Trophoblast cell (in vitro differentiated cells and primary cell): Measurements from ENCODE around the gene HLCS.

Experiments
- DNase-seq, 2 donors: peaks; one replicate each; pipeline ENCODE4 v3.0.0-alpha.2; 2016
- H2AFZ ChIP-seq: 2 replicates; pipeline ENCODE4 v1.6.1; 2013; ENCODE audit warnings: low read length, moderate library complexity, mild to moderate bottlenecking; ENCODE audit not compliant: insufficient read depth, poor library complexity
- H2AK5ac ChIP-seq: 2 replicates; pipeline ENCODE4 v1.6.1; 2013; ENCODE audit warnings: mild to moderate bottlenecking, low read length
- H2BK120ac ChIP-seq: 2 replicates; pipeline ENCODE4 v1.6.1; 2013; ENCODE audit warnings: low read length, mild to moderate bottlenecking, moderate library complexity; ENCODE audit not compliant: insufficient read depth, poor library complexity
- H2BK12ac ChIP-seq: 2 replicates; pipeline ENCODE4 v1.6.1; 2013; ENCODE audit warnings: mild to moderate bottlenecking, low read length, moderate library complexity
- H2BK5ac ChIP-seq: 2 replicates; pipeline ENCODE4 v1.6.1; 2013; ENCODE audit warnings: low read length, low read depth, moderate library complexity, mild to moderate bottlenecking; ENCODE audit not compliant: poor library complexity
- H3K14ac ChIP-seq: 2 replicates; pipeline ENCODE4 v1.6.1; 2013; ENCODE audit warnings: mild to moderate bottlenecking, low read length
- H3K18ac ChIP-seq: 2 replicates; pipeline ENCODE4 v1.6.1; 2013; ENCODE audit warnings: mild to moderate bottlenecking, low read length
- H3K23ac ChIP-seq: 2 replicates; pipeline ENCODE4 v1.6.1; 2013; ENCODE audit warnings: low read length
- H3K27ac ChIP-seq: 2 replicates; pipeline ENCODE4 v1.5.1; 2013; ENCODE audit warnings: low read depth, mild to moderate bottlenecking, inconsistent platforms, low read length, moderate library complexity
- H3K27me3 ChIP-seq: 2 replicates; pipeline ENCODE4 v1.6.1; 2013; ENCODE audit warnings: inconsistent platforms, mild to moderate bottlenecking, low read length, moderate library complexity; ENCODE audit not compliant: insufficient read depth
- H3K36me3 ChIP-seq, 2 experiments: 1 replicate in 1 of 2; 2 replicates in 1 of 2; pipeline ENCODE4 v1.6.1; 2013; ENCODE audit warnings: low read length in 2 of 2, mild to moderate bottlenecking in 2 of 2, moderate library complexity in 1 of 2; ENCODE audit not compliant: insufficient read depth in 2 of 2, control insufficient read depth in 1 of 2
- H3K4ac ChIP-seq: 2 replicates; pipeline ENCODE4 v1.6.1; 2013; ENCODE audit warnings: low read depth, mild to moderate bottlenecking, low read length, moderate library complexity
- H3K4me1 ChIP-seq, 2 experiments: 1 replicate in 1 of 2; 2 replicates in 1 of 2; pipeline ENCODE4 v1.6.1; 2013; ENCODE audit warnings: low read length in 2 of 2, mild to moderate bottlenecking in 2 of 2, moderate library complexity in 1 of 2; ENCODE audit not compliant: insufficient read depth in 2 of 2, control insufficient read depth in 1 of 2
- H3K4me2 ChIP-seq: 2 replicates; pipeline ENCODE4 v1.6.1; 2013; ENCODE audit warnings: inconsistent platforms, mild to moderate bottlenecking, low read length, moderate library complexity
- H3K4me3 ChIP-seq: 2 replicates; pipeline ENCODE4 v1.5.1; 2013; ENCODE audit warnings: mild to moderate bottlenecking, low read depth, low read length, inconsistent platforms
- H3K79me1 ChIP-seq: one replicate; pipeline ENCODE4 v1.6.1; 2013; ENCODE audit warnings: low read length
- H3K79me2 ChIP-seq: 2 replicates; pipeline ENCODE4 v1.6.1; 2013; ENCODE audit warnings: low read length, mild to moderate bottlenecking; ENCODE audit not compliant: control insufficient read depth, insufficient read depth, poor library complexity
- H3K9ac ChIP-seq: 2 replicates; pipeline ENCODE4 v1.6.1; 2013; ENCODE audit warnings: mild to moderate bottlenecking, low read length
- H3K9me3 ChIP-seq: 2 replicates; pipeline ENCODE4 v1.6.1; 2013; ENCODE audit warnings: low read depth, mild to moderate bottlenecking, control low read depth, inconsistent platforms, low read length; ENCODE audit not compliant: insufficient read depth
- H4K12ac ChIP-seq: 2 replicates; pipeline ENCODE4 v1.6.1; 2013; ENCODE audit warnings: low read depth, mild to moderate bottlenecking, low read length, moderate library complexity
- H4K8ac ChIP-seq: 2 replicates; pipeline ENCODE4 v1.6.1; 2013; ENCODE audit warnings: low read depth, mild to moderate bottlenecking, low read length, moderate library complexity
- H4K91ac ChIP-seq: one replicate; pipeline ENCODE4 v1.6.1; 2013; ENCODE audit warnings: low read depth, mild to moderate bottlenecking, low read length, moderate library complexity
- WGBS: extraction: QIAGEN DNeasy Blood & Tissue Kit; methylation state at CpG from one replicate; pipeline ENCODE4 v1.1.7; 2013; ENCODE audit warnings: missing lambda C conversion rate; ENCODE audit not compliant: insufficient read length, insufficient coverage; ENCODE audit errors: extremely low coverage; 5-methylcytosine and 5-hydroxymethylcytosine counted together

HLCS gene

DNA sequence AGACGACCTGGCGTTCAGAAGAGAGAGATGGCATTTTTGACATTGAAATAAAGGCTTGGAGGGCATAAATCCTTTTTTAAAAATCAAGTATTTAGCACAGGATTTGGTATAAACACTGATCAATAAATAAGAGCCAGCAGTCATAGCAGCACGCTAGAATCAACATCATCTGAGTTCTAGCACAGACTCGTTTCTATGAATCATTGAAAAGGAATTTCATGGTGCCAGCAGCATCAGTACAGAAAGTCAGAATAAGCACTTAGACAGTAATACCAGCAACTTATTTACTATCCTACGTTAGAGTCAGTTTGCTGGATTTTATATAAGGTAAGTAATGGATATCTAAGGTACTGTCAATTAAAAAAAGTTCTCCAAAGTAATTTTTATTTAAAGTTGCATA, 119.3 kb downstream of the HLCS start:
- no peaks in the 10 kb centered on the region for H3K9me3 ChIP-seq
- no peaks in the 10 kb centered on the region for H3K79me2 ChIP-seq
- no peak overlapping the region for H3K4me3 ChIP-seq
- H2BK12ac ChIP-seq = no peak overlapping the region
- H3K23ac ChIP-seq = no peak overlapping the region
- H2BK120ac ChIP-seq = no peak overlapping the region
- H2AFZ ChIP-seq = no peak overlapping the region
- H4K8ac ChIP-seq = no peak overlapping the region
- H3K36me3 ChIP-seq = no peaks in the 10 kb centered on the region
- H3K79me1 ChIP-seq = no peaks in the 10 kb centered on the region
- H3K18ac ChIP-seq = no peak overlapping the region
- DNase-seq = peak; percentile 38 to 84
- H3K4me2 ChIP-seq = no peak overlapping the region
- no peak overlapping the region for H2BK5ac ChIP-seq
- no peak overlapping the region for H3K14ac ChIP-seq
- no peak overlapping the region for H4K91ac ChIP-seq
- H2AK5ac ChIP-seq = no peak overlapping the region
- H3K27ac ChIP-seq = no peak overlapping the region
- no CpG with 5 or more reads among the region's 5 CpGs for WGBS
- no peak overlapping the region for H4K12ac ChIP-seq
- H3K4ac ChIP-seq = no peak overlapping the region
- no peak overlapping the region for H3K9ac ChIP-seq
- no peaks in the 10 kb centered on the region for H3K27me3 ChIP-seq
- no peaks in the 10 kb centered on the region for H3K4me1 ChIP-seq

DNA sequence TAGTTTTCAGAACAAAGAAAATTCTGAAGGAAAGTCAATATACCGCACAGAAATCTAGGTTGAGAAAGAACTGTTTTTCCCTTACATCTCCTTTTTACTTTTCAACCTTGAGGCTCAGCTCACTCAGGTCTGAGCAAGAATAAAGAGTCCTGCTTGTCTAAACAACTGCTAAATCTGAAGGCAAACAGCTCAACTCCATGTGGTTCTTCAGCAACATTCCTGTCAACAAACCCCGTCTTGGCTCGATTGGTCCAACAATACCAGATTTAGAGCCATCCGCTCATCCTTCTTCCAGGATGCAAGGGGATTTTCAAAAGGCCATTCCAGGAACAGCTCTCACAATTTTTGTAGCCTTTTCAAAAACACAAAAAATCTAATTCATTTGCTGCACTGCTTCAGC, 119.8 kb downstream of the HLCS start:
- WGBS = no CpG with 5 or more reads among the region's 4 CpGs
- no peak overlapping the region for H3K14ac ChIP-seq
- H2BK5ac ChIP-seq = no peak overlapping the region

DNA sequence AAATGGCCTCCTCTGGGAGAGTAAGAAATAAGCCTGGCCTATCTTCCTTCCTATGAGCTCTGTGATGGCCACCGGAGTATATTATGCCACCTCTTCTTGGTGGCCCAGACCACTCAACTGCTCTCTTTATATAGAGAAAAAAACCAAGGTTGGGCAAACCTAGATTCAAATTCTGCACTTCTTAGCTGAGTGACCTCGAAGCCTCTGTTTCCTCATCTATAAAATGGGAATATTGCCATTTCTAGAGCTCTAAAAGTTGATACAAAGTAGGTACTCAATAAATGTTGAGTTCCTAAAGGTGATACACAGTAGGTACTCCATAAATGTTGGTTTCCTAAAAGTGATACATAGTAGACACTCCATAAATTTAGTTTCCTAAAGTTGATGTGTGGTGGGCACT, 120.7 kb downstream of the HLCS start:
- no peak overlapping the region for H3K9ac ChIP-seq
- H3K9me3 ChIP-seq = no peaks in the 10 kb centered on the region
- H2BK120ac ChIP-seq = no peak overlapping the region
- H4K12ac ChIP-seq = no peak overlapping the region
- no peak overlapping the region for H4K8ac ChIP-seq
- no peak overlapping the region for H2AK5ac ChIP-seq
- no peak for DNase-seq
- H3K4me3 ChIP-seq = no peak overlapping the region
- H3K18ac ChIP-seq = no peak overlapping the region
- H2BK12ac ChIP-seq = no peak overlapping the region
- H3K79me2 ChIP-seq = no peaks in the 10 kb centered on the region
- no peaks in the 10 kb centered on the region for H3K4me1 ChIP-seq
- H2AFZ ChIP-seq = no peak overlapping the region
- no peak overlapping the region for H3K14ac ChIP-seq
- H3K4ac ChIP-seq = no peak overlapping the region
- no peaks in the 10 kb centered on the region for H3K36me3 ChIP-seq
- no CpG with 5 or more reads among the region's 2 CpGs for WGBS
- no peaks in the 10 kb centered on the region for H3K27me3 ChIP-seq
- H2BK5ac ChIP-seq = no peak overlapping the region
- no peak overlapping the region for H3K4me2 ChIP-seq
- H4K91ac ChIP-seq = no peak overlapping the region
- no peak overlapping the region for H3K27ac ChIP-seq
- no peak overlapping the region for H3K23ac ChIP-seq
- H3K79me1 ChIP-seq = no peaks in the 10 kb centered on the region

More for the DNA sequence above, 119.8 kb downstream of the HLCS start:
- Histone ChIP-seq H3K4ac (no peak overlapping the region), H3K27me3 (no peaks in the 10 kb centered on the region), H3K9me3 (no peaks in the 10 kb centered on the region), H4K91ac (no peak overlapping the region), H3K18ac (no peak overlapping the region), H3K4me2 (no peak overlapping the region), H3K23ac (no peak overlapping the region), H2BK120ac (no peak overlapping the region), H3K27ac (no peak overlapping the region), H3K4me1 (no peaks in the 10 kb centered on the region), H3K4me3 (no peak overlapping the region), H4K8ac (no peak overlapping the region), H2BK12ac (no peak overlapping the region), H3K79me1 (no peaks in the 10 kb centered on the region), H3K9ac (no peak overlapping the region), H3K79me2 (no peaks in the 10 kb centered on the region), H2AK5ac (no peak overlapping the region), H2AFZ (no peak overlapping the region), H3K36me3 (no peaks in the 10 kb centered on the region), H4K12ac (no peak overlapping the region)
- DNase-seq = no peak

DNA sequence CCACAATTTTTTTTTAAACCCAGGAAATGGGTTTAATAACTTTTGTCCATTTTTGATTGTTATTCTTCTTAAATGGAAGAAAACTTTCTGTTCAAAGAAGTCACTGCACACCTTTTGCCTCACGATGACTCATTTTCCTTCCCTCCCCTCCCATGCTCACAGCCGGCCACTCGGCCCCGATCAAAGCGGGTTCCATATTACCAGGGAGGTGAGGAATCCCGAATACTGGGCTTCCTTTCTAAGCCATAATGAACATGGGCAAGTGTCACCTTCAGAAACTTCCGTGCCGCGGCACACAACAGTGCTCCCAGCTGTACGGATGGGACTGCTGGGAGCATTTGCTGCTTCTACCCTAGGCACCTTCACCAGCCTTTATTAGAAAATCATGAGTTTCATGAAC, 121.4 kb downstream of the HLCS start:
- H3K4me1 ChIP-seq = no peaks in the 10 kb centered on the region
- no peak overlapping the region for H4K12ac ChIP-seq
- no peaks in the 10 kb centered on the region for H3K79me1 ChIP-seq
- no peak overlapping the region for H4K91ac ChIP-seq
- no peak overlapping the region for H3K18ac ChIP-seq
- H3K27ac ChIP-seq = no peak overlapping the region
- H3K9me3 ChIP-seq = no peaks in the 10 kb centered on the region
- H2BK12ac ChIP-seq = no peak overlapping the region
- no peak overlapping the region for H2BK120ac ChIP-seq
- H2AFZ ChIP-seq = no peak overlapping the region
- no peak overlapping the region for H3K4me3 ChIP-seq
- WGBS = no CpG with 5 or more reads among the region's 10 CpGs
- no peak overlapping the region for H2BK5ac ChIP-seq
- no peak overlapping the region for H3K9ac ChIP-seq
- no peak overlapping the region for H2AK5ac ChIP-seq
- no peaks in the 10 kb centered on the region for H3K36me3 ChIP-seq
- H3K4ac ChIP-seq = no peak overlapping the region
- H3K27me3 ChIP-seq = no peaks in the 10 kb centered on the region
- H3K79me2 ChIP-seq = no peaks in the 10 kb centered on the region
- no peak for DNase-seq
- no peak overlapping the region for H3K4me2 ChIP-seq
- no peak overlapping the region for H4K8ac ChIP-seq
- H3K23ac ChIP-seq = no peak overlapping the region
- H3K14ac ChIP-seq = no peak overlapping the region
